Measurements from ENCODE around the gene SLC2A8.

SLC2A8 gene

GRCh38 chr9:127405344-127406125 lies 8.6 kb downstream of the SLC2A8 start:
- no peaks in the 10 kb centered on the region for H3K9me3 ChIP-seq
- H3K27me3 ChIP-seq, result no peaks in the 10 kb centered on the region
- TF ChIP-seq, protein P1, sequence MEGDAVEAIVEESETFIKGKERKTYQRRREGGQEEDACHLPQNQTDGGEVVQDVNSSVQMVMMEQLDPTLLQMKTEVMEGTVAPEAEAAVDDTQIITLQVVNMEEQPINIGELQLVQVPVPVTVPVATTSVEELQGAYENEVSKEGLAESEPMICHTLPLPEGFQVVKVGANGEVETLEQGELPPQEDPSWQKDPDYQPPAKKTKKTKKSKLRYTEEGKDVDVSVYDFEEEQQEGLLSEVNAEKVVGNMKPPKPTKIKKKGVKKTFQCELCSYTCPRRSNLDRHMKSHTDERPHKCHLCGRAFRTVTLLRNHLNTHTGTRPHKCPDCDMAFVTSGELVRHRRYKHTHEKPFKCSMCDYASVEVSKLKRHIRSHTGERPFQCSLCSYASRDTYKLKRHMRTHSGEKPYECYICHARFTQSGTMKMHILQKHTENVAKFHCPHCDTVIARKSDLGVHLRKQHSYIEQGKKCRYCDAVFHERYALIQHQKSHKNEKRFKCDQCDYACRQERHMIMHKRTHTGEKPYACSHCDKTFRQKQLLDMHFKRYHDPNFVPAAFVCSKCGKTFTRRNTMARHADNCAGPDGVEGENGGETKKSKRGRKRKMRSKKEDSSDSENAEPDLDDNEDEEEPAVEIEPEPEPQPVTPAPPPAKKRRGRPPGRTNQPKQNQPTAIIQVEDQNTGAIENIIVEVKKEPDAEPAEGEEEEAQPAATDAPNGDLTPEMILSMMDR (IDR thresholded peaks at IDR 0.05), result no peak
- H3K36me3 ChIP-seq, result no peaks in the 10 kb centered on the region
- no peak overlapping the region for H3K4me3 ChIP-seq (ENCODE audit: low read depth in 1 of 2, low read length in 1 of 2)
- H3K27ac ChIP-seq, result no peak overlapping the region
- H3K4me1 ChIP-seq (ENCODE audit: control insufficient read depth in 1 of 2, insufficient read depth in 1 of 2, low read depth in 1 of 2, low read length in 1 of 2), result no peaks in the 10 kb centered on the region

GRCh38 chr9:127406799-127407491 lies 10.0 kb downstream of the SLC2A8 start:
- H3K9me3 ChIP-seq, result no peaks in the 10 kb centered on the region
- H3K4me3 ChIP-seq (ENCODE audit: low read depth in 1 of 2, low read length in 1 of 2), result no peak overlapping the region
- no peaks in the 10 kb centered on the region for H3K4me1 ChIP-seq (ENCODE audit: control insufficient read depth in 1 of 2, insufficient read depth in 1 of 2, low read depth in 1 of 2, low read length in 1 of 2)
- H3K36me3 ChIP-seq, result no peaks in the 10 kb centered on the region
- H3K27me3 ChIP-seq, result no peaks in the 10 kb centered on the region
- no peak overlapping the region for H3K27ac ChIP-seq
- TF ChIP-seq, protein P1 (IDR thresholded peaks at IDR 0.05), result no peak

DNA sequence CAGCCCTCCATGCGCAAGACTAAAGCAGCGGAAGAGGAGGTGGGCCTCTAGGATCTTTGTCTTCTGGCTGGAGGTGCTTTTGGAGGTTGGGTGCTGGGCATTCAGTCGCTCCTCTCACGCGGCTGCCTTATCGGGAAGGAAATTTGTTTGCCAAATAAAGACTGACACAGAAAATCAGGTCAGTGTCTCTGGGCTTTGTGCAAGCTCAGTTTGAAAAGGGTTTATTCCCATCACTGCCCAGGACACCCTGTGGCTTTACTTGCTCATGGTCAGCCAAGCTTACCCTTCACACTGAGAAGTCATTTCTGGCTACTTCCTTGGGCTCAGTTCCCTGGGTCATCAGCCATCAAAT lies 10.5 kb downstream of the SLC2A8 start:
- H3K27me3 ChIP-seq, result no peaks in the 10 kb centered on the region
- no peak overlapping the region for H3K27ac ChIP-seq
- TF ChIP-seq, protein P1 (IDR thresholded peaks at IDR 0.05), result no peak
- H3K9me3 ChIP-seq, result no peaks in the 10 kb centered on the region
- no peaks in the 10 kb centered on the region for H3K36me3 ChIP-seq
- no peak overlapping the region for H3K4me3 ChIP-seq (ENCODE audit: low read depth in 1 of 2, low read length in 1 of 2)
- H3K4me1 ChIP-seq (ENCODE audit: control insufficient read depth in 1 of 2, insufficient read depth in 1 of 2, low read depth in 1 of 2, low read length in 1 of 2), result no peaks in the 10 kb centered on the region

DNA sequence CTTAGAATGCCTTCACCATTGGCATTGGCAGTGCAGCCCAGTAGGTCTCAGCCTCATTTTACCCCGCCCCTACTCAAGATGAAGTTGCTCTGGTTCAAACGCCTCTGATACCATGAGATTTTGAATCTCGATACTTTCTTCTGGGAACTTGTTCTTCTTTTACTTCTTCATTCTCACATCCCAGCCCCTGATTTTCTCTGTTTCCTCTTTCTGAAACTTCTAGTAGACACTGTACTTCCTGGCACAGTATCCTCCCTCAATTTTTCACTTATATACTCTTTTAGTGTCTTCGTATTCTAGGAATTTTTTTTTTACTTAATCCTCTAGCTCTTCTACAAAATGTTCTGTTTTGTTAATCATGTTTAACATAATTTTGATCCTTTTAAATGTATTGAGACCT lies 14.2 kb downstream of the SLC2A8 start:
- Histone ChIP-seq H3K36me3 (no peaks in the 10 kb centered on the region), H3K9me3 (no peaks in the 10 kb centered on the region), H3K27ac (no peak overlapping the region), H3K27me3 (peaks cover 7% of the 10 kb centered on the region), H3K4me1 (ENCODE audit: control insufficient read depth in 1 of 2, insufficient read depth in 1 of 2, low read depth in 1 of 2, low read length in 1 of 2) (no peaks in the 10 kb centered on the region), H3K4me3 (ENCODE audit: low read depth in 1 of 2, low read length in 1 of 2) (no peak overlapping the region)
- TF ChIP-seq, protein P1 (IDR thresholded peaks at IDR 0.05), result no peak

GRCh38 chr9:127415141-127415540 lies 18.2 kb downstream of the SLC2A8 start:
- no peak overlapping the region for H3K27ac ChIP-seq
- H3K4me1 ChIP-seq (ENCODE audit: control insufficient read depth in 1 of 2, insufficient read depth in 1 of 2, low read depth in 1 of 2, low read length in 1 of 2), result no peaks in the 10 kb centered on the region
- H3K36me3 ChIP-seq, result no peaks in the 10 kb centered on the region
- TF ChIP-seq, protein P1 (IDR thresholded peaks at IDR 0.05), result no peak
- no peak overlapping the region for H3K4me3 ChIP-seq (ENCODE audit: low read depth in 1 of 2, low read length in 1 of 2)
- no peaks in the 10 kb centered on the region for H3K9me3 ChIP-seq
- peaks cover 7% of the 10 kb centered on the region for H3K27me3 ChIP-seq

Data from neutrophil (primary cell).